LNCaP clone FGC (cell line): ENCODE results near the gene MAN2B1.

Experiments used
- DNase-seq: peaks from one replicate; pipeline ENCODE4 v3.0.0-alpha.2; 2011; ENCODE audit warnings: low read depth
- H3K4me3 ChIP-seq: 2 replicates; pipeline ENCODE4 v1.5.1; 2011; ENCODE audit warnings: mild to moderate bottlenecking, low read depth, low read length, control low read depth
- CTCF ChIP-seq: IDR thresholded peaks from 2 replicates; pipeline ENCODE4 v1.5.1; 2012; ENCODE audit warnings: mild to moderate bottlenecking; ENCODE audit not compliant: control insufficient read depth, insufficient read depth; ENCODE audit errors: extremely low read depth

Gene MAN2B1

GRCh38 chr19:12675940-12676339 is 9.4 kb upstream of the MAN2B1 start:
- TF ChIP-seq CTCF, result no peak
- DNase-seq, result no peak
- H3K4me3 ChIP-seq, result no peak overlapping the region

DNA sequence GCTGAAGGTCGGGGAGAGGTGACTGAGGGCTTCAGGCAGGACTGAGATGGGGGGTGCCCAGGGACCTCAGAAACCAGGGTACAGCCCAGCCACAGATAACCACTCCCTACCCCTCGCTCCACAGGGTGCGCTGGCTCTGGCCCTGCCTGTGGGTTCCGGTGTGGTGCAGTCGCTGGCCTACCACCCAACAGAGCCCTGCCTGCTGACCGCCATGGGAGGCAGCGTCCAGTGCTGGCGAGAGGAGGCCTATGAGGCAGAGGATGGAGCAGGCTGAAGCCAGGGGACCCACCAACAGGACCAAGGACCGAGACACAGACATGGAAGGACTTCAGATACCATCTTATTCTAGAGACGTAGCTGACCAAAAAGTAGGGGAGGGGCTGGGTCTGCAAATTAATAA is 8.9 kb upstream of the MAN2B1 start:
- no peak for DNase-seq
- no peak overlapping the region for H3K4me3 ChIP-seq
- no peak for TF ChIP-seq CTCF

- no peak for DNase-seq
- TF ChIP-seq CTCF, result no peak
- no peak overlapping the region for H3K4me3 ChIP-seq
These were observed 6.2 kb upstream of the MAN2B1 start for GRCh38 chr19:12672744-12673143.

DNA sequence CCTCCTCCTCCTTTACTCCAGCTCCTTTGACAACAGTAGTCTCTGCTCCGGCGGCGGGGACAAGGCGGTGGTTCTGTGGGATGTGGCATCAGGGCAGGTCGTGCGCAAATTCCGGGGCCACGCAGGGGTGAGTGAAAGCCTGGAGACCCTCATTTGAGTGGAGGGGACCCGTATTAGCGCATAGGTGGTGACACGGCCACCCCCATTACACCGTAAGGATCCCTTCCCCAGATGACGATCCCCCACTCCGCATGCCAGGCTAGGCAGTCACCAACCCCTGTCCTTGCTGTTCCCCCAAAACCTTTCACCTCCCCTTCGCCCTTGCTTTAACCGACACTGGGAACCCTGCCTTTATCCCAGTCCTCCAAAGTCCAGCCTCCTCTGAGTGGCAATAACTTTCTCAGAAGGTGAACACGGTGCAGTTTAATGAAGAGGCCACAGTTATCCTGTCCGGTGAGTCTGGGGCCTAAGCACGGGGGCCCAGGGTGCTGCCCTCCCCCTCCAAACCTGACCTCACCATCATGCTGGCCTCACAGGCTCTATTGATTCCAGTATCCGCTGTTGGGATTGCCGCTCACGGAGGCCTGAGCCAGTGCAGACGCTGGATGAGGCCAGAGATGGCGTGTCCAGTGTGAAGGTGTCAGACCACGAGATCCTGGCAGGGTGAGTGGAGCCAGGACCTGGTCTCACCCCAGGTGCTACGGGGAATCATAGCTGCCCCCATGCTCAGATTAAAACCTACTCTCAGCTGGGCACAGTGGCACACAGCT is 3.8 kb upstream of the MAN2B1 start:
- no peak for DNase-seq
- H3K4me3 ChIP-seq, result peak overlapping the region; percentile 89
- TF ChIP-seq CTCF, result no peak

- peak; percentile 67 for DNase-seq
- H3K4me3 ChIP-seq, result peak overlapping the region; percentile 89
- no peak for TF ChIP-seq CTCF
These were observed 3.0 kb upstream of the MAN2B1 start for GRCh38 chr19:12669270-12670158.

DNA sequence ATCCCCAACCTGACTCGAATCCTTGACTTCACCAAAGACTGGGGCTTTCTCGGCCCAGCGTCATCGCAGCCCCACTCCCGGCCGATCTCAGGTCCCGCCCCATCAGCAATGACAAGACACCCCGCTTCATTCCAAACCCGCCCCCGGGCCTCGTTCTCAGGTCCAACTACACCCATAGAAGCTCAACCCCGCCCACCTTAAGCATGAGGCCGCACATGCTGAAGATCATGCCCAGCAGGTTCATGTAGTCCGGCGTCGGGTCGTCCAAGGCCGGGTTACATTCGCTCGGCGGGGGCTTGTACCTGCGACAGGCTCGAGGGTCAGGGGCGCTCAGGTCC is 2.4 kb upstream of the MAN2B1 start:
- H3K4me3 ChIP-seq, result peak overlapping the region; percentile 89
- DNase-seq, result peak; percentile 25
- no peak for TF ChIP-seq CTCF
